H1 (cell line): ENCODE measurements around the gene FZD8.

Experiments used
- CTCF ChIP-seq, 3 experiments: IDR thresholded peaks; 1 replicate in 2 of 3; 2 replicates in 1 of 3; pipeline versions ENCODE4 v1.5.1 to v1.6.1; 2011; ENCODE audit warnings: low read length in 3 of 3, mild to moderate bottlenecking in 3 of 3, inconsistent platforms in 2 of 3, low read depth in 1 of 3, moderate library complexity in 1 of 3; ENCODE audit not compliant: insufficient read depth in 1 of 3; ENCODE audit errors: control extremely low read depth in 1 of 3
- EP300 ChIP-seq, 2 experiments: IDR thresholded peaks; 1 replicate in 1 of 2; 2 replicates in 1 of 2; pipeline ENCODE4 v1.6.1; 2011 to 2012; ENCODE audit warnings: low read depth in 2 of 2, low read length in 2 of 2, mild to moderate bottlenecking in 2 of 2, borderline replicate concordance in 1 of 2, inconsistent platforms in 1 of 2, moderate library complexity in 1 of 2
- EZH2 ChIP-seq: fragments of 200-600 bp; sonication (generic); IDR thresholded peaks from 2 replicates; pipeline ENCODE4 v1.7.1; 2012; ENCODE audit warnings: low read depth, mild to moderate bottlenecking, moderate library complexity, low read length, inconsistent platforms; ENCODE audit not compliant: severe bottlenecking
- GABPA ChIP-seq: IDR thresholded peaks from 2 replicates; pipeline ENCODE4 v1.6.1; 2011; ENCODE audit warnings: mild to moderate bottlenecking, low read length, moderate library complexity, borderline replicate concordance; ENCODE audit not compliant: insufficient read depth
- JUND ChIP-seq: IDR thresholded peaks from 2 replicates; pipeline ENCODE4 v1.6.1; 2011; ENCODE audit warnings: mild to moderate bottlenecking, improper control_type of control experiment, low read length
- POLR2A ChIP-seq, 2 experiments: IDR thresholded peaks; 1 replicate in 1 of 2; 2 replicates in 1 of 2; pipeline ENCODE4 v1.6.1; 2011; ENCODE audit warnings: low read depth in 2 of 2, low read length in 2 of 2, mild to moderate bottlenecking in 2 of 2; ENCODE audit errors: control extremely low read depth in 1 of 2
- POLR2AphosphoS5 ChIP-seq: IDR thresholded peaks from 2 replicates; pipeline ENCODE4 v1.6.1; 2011; ENCODE audit warnings: low read depth, low read length
- RAD21 ChIP-seq, 2 experiments: IDR thresholded peaks in 1 of 2; conservative IDR thresholded peaks in 1 of 2; 2 replicates each; pipeline ENCODE4 v1.6.1; 2011; ENCODE audit warnings: low read depth in 2 of 2, low read length in 2 of 2, improper control_type of control experiment in 1 of 2, inconsistent platforms in 1 of 2, mild to moderate bottlenecking in 1 of 2, moderate library complexity in 1 of 2
- SP1 ChIP-seq: IDR thresholded peaks from 2 replicates; pipeline ENCODE4 v1.6.1; 2011; ENCODE audit warnings: low read depth, low read length
- TAF1 ChIP-seq: IDR thresholded peaks from 2 replicates; pipeline ENCODE4 v1.6.1; 2011; ENCODE audit warnings: mild to moderate bottlenecking, low read depth, low read length
- TEAD4 ChIP-seq: IDR thresholded peaks from 2 replicates; pipeline ENCODE4 v1.6.1; 2012; ENCODE audit warnings: low read depth, low read length, inconsistent platforms, mixed read lengths

GRCh38 chr10:35650894-35651293, 8.8 kb upstream of the FZD8 start:
- no peak for TF ChIP-seq RAD21 (IDR thresholded peaks at IDR 0.05 in 1 of 2, conservative IDR thresholded peaks at IDR 0.05 in 1 of 2; ENCODE audit: low read depth in 2 of 2, low read length in 2 of 2)
- TF ChIP-seq CTCF (IDR thresholded peaks at IDR 0.05; ENCODE audit: control extremely low read depth in 1 of 3, insufficient read depth in 1 of 3, low read depth in 1 of 3, low read length in 3 of 3), result no peak
- TF ChIP-seq EZH2, result no peak
- TF ChIP-seq GABPA, result no peak
- TF ChIP-seq EP300 (IDR thresholded peaks at IDR 0.05; ENCODE audit: borderline replicate concordance in 1 of 2, low read depth in 2 of 2, low read length in 2 of 2), result no peak
- TF ChIP-seq JUND, result no peak
- TF ChIP-seq TEAD4, result no peak
- no peak for TF ChIP-seq POLR2AphosphoS5
- no peak for TF ChIP-seq TAF1
- TF ChIP-seq SP1, result no peak
- TF ChIP-seq POLR2A (IDR thresholded peaks at IDR 0.05; ENCODE audit: control extremely low read depth in 1 of 2, low read depth in 2 of 2, low read length in 2 of 2), result no peak
